Stimulated activated CD4-positive, alpha-beta T cell treated with anti-CD3 and anti-CD28 coated beads, Interleukin-12 subunit alpha, Interleukin-12 subunit beta, amount 100 ng/mL, for 24 hours (primary cell): ENCODE measurements around the gene ANKMY1.

Experiments used
- DNase-seq, 2 experiments: peaks; one replicate each; pipeline ENCODE4 v3.0.0-alpha.2; 2020; ENCODE audit warnings: low read depth in 2 of 2

ANKMY1 gene, protein sequence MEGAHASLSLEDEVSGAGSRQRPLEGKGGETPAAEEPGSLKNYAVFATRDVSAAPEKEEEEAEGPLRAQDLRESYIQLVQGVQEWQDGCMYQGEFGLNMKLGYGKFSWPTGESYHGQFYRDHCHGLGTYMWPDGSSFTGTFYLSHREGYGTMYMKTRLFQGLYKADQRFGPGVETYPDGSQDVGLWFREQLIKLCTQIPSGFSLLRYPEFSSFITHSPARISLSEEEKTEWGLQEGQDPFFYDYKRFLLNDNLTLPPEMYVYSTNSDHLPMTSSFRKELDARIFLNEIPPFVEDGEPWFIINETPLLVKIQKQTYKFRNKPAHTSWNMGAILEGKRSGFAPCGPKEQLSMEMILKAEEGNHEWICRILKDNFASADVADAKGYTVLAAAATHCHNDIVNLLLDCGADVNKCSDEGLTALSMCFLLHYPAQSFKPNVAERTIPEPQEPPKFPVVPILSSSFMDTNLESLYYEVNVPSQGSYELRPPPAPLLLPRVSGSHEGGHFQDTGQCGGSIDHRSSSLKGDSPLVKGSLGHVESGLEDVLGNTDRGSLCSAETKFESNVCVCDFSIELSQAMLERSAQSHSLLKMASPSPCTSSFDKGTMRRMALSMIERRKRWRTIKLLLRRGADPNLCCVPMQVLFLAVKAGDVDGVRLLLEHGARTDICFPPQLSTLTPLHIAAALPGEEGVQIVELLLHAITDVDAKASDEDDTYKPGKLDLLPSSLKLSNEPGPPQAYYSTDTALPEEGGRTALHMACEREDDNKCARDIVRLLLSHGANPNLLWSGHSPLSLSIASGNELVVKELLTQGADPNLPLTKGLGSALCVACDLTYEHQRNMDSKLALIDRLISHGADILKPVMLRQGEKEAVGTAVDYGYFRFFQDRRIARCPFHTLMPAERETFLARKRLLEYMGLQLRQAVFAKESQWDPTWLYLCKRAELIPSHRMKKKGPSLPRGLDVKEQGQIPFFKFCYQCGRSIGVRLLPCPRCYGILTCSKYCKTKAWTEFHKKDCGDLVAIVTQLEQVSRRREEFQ

DNA sequence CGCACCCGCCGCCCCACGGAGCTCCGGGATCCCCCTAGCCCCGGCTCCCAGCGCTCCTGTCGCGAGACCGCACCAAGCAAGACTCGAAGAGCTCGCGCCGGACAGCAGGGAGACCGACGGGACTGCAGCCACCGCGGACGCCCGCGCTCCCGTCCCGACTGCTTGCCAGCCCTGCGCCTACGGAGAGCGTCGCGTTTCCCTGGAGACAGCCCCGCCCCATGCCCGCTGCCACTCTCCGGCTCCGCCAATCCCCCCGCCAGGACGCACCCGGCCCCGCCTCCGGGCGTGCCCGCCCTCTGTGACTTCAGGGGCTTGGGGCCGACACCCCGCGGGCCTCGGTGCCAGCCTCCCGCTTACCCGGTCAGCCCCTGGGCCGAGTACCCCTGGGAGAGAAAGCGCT is at the start of gene ANKMY1:
TSS of gene ANKMY1 (minus strand) at position 181 of the 400 bp plus-strand sequence. CDS start 653 bp downstream, outside the sequence.
- DNase-seq, result peak in 1 of 2 experiments; percentile 69

DNA sequence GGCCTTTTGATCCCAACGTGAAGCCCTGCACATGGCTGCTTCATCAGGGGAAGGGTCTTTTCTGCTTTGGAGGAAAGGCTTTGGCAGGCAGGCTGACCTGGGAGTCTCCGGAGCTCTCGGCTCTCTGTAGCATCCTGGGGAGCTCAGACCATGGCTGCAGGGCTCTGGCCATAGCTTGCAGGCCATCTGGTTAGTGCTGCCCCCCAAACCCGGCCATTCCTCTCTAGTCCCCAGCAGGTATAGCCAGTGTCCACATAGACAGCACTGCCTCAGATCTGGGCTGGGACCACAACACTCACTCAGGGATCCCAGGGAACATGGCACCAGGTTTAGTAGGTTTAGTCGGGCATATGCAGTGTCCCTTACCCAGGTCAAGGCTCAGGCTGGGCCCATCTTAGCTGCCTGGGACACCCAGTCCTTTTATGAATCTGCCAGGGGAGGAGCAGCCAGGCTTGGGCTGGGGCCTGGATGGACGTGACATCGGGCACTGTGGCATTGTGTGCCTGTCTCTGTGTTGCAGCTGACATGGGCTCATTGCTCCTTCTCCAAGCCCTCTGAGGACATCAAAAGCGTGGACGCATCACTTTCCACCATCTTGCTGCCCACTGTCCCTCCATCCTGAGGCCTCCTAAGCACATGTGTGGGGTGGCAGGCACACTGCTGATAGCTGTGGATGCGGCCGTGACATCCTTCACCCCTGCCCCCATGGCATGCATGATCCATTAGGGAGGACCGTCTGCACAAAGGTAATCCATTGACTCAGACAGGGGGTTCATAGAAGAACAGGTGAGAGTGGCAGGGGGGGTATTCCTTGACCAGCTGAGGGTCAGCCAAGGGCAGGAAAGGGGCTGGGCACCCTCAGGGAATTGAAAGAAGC is 48.3 kb upstream of the ANKMY1 start:
- no peak for DNase-seq

DNA sequence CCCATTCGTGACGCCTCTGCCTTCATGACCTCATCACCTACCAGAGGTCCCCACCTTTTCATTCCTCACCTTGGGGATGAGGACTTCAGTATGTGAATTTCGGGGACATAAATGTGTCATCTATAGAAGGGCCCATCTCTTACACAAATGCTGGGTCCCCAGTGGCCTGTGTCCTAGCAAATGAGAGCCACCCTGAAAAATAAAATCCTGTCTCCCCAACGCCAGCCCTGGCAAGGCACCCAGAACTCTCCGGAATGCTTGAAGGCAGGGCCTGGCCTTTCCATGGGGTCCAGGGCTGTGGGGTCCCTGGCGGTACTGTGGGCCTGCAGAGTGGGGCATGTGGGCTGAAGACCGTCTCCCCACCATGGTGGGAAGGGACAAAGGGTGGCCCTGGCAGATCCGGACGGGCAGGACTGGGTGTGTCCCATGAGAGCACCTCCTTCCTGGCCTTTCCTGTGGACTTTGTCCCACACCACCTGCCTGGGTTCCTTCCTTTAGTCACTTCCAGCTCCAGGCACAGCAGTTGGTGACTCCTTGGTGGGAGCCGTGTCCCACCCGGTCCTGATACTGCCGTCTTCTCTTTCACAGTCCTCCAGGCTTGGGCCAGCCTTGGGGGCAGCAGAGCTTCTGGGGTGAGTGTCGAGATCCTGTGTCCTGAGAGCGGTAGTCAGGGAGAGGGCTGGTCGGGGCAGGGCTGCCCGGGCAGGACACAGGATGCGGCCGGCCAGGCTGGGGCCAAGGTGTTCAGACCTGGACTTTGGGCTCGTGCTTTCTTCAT is 47.3 kb upstream of the ANKMY1 start:
- no peak for DNase-seq

DNA sequence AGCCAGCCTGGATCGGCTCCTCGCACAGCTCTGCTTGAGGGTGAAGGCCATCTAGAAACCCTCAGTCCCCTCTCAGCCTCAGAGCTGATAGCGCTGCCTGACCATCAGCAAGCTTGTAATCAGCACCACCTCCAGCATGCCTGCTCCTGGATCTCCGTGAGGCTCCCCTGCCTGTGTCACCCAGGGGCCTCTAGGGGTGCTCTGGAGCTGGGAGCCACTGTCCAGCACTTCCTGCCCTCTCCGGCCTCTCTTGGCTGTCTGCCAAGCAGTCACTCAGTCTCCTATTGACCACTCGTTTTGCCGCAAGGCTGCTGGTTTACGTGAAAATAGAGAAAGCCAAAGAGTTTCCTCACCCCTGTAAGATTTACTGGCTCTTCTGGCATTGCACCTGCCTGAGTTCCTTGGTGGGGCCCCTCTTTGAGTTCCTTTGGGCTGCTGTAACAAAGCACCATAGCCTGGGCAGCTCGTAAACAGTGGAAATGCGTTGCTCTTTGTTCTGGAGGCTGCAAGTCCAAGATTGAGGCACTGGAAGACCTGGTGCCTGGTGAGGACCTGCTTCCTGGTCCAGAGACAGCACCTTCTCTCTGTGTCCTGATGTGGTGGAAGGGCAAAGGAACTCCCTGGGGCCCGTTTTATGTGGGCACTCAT is 46.6 kb upstream of the ANKMY1 start:
- DNase-seq, result no peak

DNA sequence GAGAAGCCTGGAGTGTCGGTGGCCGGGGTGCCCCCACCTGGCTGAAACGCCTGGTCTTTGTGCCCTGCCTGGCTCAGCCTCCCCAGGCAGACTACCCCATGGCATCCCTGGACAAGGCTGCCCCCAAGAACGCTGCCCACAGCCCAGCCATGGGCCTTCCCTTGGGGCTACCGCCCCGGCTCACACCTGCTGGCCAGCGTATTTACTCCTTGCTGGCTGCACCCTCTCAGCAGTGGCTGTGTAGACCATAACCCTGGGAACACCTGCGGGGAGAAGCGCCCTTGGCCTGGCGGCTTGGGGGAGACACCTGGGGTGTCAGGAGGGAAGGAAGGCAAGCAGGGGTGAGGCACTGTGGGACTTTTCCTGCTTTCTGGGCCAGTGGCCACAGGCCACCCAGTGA is 46.1 kb upstream of the ANKMY1 start:
- no peak for DNase-seq

DNA sequence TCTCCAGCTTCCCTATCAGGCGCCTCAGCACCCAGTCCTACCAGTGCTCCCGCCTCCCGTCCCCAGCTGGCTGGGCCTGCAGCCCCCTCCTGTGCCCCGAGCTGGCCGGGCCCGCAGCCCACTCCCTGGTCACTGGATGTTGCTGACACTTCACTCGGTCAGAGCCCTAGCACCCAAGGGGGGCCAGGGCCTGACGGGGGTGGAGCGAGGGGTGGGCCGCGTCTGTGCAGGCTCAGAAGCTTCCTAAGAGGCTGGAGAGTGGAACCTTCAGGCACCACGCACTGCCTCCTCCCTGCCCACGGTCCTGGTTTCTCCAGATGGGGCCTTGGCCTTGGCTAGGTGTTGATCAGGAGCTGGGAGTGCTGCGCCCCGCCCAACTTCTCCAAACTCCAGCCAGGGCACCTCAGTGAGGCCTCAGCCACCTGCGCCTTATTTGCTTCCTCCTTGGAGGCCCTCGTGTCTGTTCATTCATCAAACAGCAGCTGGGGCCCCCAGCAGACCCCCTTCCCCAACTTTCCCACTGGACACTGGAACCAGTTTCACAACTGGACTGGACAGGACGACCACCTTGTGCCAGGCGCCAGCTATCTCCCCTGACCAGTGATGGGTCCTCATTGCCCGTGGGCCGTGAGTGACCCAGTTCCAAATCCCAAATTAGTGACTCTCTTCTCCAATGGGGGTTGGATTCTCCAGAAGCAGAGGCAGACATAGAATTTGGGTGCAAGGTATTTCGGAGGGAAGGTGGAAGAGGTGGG is 45.5 kb upstream of the ANKMY1 start:
- no peak for DNase-seq

DNA sequence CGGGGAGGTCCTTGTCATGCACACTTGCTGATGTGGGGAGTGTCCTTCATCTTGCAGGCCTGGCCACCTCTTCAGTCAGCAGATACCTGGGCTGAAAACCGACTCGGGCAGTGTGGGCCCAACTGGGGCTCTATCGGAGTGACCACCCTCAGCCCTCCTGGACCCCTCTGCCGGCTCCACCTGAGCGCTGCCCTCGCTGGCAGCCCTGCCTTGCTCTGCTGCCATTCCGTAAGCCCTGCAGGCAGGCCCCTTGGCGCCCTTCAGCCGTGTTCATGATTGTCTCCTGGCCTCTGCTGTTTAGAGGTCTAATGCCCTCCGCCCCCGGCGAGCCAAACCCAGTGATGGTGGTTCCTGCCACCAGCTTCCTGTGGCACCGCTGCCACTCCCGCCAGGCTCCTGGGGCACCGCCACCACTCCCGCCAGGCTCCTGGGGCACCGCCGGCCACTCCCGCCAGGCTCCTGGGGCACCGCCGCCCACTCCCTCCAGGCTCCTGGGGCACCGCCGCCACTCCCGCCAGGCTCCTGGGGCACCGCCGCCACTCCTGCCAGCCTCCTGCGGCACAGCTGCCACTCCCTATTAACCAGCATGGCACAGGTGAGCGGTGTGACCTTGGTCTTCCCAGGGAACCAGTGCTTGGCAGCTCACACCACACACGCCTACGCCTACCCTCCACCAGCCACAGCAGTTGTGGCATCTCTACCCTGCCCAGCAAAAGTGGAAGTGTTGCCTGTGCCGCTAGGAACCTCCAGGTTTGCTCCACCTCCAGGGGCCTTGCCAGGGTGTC is 44.7 kb upstream of the ANKMY1 start:
- no peak for DNase-seq

DNA sequence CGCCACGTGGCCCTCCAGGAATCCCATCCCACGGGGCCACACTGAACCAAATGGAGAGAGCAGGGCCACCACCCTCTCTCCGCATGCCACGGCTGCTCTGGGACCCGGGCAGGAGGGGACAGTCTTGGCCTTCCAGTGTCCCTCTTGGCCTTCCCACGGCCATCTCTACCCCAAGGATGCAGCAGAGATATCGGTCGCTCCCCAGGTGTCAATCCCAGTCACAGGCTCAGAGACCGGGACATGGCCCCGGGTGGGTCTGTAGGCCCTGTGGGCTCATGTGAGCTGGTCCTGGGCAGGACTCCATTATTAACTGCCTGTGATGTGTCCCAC is 44.0 kb upstream of the ANKMY1 start:
- no peak for DNase-seq

DNA sequence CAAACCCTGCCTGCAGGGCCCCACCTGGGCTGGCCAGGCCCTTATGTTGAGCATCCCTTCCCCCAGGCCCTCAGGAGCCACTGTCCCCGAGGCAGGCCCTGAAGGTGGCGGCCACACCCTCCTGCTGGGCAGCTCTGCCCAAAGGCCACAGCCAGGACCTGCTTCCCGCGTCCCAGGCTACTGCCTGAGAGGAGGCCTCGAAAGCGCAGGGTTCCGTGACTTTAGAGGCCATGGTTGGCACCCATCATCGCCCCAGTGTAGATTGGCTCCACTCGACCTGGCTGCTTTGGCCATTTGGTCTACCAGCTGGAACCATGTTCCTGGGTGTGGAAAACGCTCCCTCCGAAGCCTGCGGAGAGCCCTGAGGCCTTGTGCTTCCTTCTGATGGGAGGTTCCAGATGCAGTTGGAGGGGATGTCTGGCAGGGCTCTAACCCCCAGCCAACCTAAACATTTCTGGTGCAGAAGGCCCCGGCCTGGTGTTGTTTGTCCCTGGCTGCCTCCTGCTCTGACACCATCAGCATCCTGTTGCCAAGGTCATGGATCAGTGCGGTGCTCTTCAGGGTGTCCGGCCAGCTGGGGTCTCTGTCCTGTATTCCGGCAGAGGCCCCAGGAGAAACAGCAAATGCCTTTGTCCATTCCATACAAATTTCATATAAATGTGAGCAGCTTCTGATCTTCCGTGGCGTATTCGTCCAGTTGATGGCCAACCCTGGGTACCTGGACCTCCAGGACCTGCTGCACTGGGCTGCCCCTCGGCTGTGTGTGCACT is 43.5 kb upstream of the ANKMY1 start:
- no peak for DNase-seq

DNA sequence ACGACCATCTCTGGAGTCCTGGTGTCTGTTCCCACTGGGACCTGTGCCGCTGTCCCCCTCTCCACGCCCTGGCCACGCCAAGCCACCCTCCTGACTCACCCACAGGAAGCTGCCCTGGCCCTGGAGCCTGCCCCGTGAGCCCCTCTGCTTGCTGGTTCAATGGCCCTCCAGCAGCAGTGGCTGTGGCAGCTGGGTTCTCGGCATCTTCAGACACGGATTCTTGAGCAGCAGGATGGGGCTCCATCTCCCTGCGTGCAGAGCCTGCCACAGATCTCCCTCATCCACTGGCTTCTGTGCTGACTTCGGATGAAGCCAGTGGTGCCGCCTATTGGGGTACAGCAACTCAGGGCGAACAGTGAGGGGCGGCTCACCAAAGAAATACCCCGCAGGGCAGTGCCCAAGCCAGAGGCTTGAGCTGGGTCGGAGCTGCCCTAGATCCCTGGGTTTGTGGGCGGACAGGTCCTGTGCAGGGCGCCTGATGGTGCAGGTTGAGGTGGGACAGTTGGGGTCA is 42.7 kb upstream of the ANKMY1 start:
- no peak for DNase-seq

DNA sequence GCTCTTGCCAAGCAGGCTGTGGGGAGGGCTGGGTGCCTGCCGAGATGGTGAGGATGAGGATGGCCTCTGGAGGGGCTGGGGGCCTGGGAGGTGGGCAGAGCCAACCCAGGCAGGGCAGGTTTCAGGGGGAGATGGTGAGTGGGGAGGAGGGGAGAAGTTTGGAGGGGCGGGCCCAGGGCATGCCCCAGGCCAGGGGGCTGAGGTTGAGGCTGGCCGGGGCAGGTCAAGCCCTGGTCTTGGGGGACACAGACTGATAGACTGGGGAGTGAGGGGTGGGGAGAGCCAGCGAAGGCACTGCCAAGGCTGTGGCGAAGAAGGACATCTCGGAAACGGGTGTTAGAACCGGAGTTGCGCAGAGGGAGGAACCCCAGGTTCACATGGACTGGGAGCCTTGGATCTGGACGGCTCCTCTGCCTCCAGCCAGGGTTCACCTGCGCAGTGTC is 41.4 kb upstream of the ANKMY1 start:
- DNase-seq, result no peak

DNA sequence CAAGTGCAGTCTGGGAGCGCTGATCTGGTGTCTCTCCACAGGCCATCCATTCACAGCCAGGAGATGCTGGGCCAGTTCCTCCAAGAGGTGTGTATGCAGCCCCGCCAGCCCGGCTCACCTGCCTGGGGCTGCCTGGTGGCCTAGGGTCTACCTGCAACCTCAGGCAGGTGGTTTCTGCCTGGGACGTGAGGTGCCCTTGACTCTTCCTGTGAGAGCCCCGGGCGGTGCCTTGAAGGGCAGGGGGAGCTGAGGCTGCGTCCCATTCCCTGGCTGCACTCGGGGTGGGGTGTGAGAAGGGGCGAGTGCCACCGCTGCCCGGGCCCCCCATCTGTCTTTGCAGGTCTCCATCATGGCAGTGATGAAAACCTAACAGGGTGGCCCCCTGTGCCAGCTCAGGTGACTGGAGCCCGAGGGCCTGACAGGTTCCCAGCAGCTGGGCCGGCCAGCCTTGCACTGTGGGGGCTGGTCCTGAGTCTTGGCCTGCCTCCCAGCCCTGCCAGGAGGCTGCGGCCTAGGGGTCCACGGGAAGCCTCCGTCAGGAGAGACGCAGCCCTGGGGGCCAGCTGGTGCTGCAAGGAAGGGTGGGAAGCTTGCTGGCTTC is 40.6 kb upstream of the ANKMY1 start:
- DNase-seq, result no peak

DNA sequence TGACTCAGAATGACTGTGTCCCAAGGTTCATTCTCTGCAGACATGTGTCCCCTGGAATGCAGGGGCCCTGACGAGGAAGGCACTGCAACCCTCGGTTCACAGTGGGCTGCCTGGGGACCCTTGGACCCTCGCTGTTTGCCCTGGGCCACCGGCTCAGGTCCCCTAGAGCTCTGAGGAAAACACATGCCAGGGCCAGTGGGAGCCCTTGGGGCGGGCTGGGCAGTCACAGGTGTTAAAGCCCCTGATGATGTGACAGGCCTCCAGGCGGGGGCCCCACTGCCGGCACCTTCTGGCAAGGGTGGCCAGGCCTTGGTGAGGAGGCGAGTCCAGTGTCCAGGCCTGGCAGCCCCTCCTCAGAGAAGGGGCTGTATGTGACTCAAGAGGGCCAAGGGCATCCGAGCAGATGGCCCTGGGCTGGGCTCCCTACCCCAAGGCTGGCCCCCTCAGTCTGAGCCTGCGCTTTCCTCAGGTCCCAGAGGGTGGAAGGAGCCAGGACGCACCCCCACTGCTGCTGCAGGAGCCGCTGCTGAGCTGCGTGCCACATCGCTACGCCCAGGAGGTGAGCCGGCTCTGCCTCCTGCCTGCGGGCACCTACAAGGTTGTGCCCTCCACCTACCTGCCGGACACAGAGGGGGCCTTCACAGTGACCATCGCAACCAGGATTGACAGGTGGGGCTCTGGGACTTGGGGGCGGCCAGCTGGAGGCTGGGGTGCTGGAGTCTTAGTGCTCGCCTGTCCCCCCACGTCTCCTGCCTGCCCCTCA is 39.8 kb upstream of the ANKMY1 start:
- no peak for DNase-seq

DNA sequence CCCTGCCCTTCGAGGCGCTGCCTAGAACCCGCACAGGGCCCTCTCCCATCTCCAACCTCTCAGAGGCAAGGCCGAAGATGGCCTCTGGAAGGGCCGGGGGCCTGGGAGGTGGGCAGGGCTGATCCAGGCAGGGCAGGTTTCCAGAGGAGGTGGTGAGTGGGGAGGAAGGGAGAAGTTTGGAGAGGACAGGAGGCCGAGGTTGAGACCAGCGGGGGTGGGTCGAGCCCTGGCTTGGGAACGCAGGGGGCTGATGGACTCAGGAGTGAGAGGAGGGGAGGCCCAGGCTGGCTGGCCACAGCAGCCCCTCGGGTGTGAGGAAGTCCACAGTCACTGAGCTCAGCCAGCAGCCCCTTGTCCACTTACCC is 39.2 kb upstream of the ANKMY1 start:
- DNase-seq, result no peak

DNA sequence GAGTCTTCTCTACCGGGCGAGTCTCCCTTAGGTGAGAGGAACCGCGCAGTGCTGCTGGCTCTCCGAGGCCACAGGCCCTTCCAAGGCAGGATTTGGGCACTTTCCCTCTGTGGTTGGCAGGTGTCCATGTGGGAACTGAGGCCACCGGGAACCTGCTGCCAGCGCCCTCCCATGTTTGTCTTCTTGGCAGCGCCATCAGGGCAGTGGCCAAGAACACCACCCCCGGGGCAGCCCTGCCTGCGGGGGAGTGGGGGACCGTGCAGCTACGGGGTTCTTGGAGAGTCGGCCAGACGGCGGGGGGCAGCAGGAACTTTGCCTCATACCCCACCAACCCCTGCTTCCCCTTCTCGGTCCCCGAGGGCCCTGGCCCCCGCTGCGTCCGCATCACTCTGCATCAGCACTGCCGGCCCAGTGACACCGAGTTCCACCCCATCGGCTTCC is 38.7 kb upstream of the ANKMY1 start:
- DNase-seq, result no peak

DNA sequence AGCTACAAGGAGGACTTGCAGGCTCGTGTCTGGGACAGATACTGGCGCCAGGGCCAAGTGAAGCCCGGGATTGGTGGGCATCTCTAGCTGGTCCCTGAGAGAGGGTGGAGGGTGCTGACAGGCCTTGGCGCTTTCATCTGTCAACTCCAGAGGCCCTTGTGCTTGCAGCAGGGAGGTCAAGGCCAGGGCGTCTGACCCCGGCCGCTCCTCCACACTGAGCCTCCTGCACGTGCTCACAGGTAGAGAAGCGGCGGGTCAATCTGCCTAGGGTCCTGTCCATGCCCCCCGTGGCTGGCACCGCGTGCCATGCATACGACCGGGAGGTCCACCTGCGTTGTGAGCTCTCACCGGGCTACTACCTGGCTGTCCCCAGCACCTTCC is 38.3 kb upstream of the ANKMY1 start:
- no peak for DNase-seq
